Loucy (cell line): Measurements from ENCODE around the gene ARMC12.

Source experiments
- CTCF ChIP-seq: fragments of 200-600 bp; sonication (generic); conservative IDR thresholded peaks from 2 replicates; pipeline ENCODE4 v1.5.1; 2014; ENCODE audit warnings: mild to moderate bottlenecking, antibody characterized with exemption, low read length
- EZH2phosphoT487 ChIP-seq: fragments of 200-600 bp; IDR thresholded peaks from 2 replicates; pipeline ENCODE4 v1.6.1; 2018; ENCODE audit warnings: antibody characterized with exemption, mild to moderate bottlenecking, moderate library complexity, borderline replicate concordance

- TF ChIP-seq CTCF = no peak
- no peak for TF ChIP-seq EZH2phosphoT487
Observed at GRCh38 chr6:35769211-35769610, 32.4 kb downstream of the ARMC12 start.
